Measurements from ENCODE around the gene KLB.

DNA sequence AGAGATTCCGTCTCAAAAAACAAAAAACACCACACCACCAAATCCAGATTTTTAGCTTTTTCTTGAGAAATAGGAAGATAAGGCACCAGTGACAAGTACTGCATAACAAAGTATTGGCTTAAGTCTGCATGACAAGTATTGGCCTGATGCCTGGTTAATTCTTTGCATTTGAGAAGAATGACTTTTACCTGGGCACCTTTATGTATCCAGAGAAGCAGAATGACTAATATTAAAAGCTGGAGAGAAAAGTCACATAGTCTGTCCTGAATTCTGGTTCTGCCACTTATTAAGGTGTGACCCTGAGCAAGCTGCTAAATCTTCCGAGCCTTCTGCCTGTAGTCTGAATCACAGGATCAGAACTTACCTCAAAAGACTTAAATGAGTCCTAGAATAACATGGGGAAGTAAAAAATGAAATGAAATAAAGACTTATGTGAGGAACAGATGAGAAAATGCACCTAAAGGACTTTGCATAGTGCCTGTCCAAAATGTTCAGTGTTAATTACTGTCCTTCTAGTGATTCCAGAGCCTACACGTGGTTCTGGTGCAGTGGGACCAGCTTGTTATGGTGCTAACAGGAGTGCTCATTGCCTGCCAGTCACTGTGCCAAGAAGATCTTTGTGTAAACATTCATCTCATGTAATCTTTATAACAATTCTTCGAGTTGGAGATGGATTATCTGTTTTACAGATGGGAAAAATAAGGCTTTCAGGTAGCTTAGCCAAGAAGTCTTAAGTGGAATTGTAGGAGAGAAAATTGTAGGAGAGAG, 88.9 kb downstream of the KLB start:
- TF ChIP-seq, protein P1, sequence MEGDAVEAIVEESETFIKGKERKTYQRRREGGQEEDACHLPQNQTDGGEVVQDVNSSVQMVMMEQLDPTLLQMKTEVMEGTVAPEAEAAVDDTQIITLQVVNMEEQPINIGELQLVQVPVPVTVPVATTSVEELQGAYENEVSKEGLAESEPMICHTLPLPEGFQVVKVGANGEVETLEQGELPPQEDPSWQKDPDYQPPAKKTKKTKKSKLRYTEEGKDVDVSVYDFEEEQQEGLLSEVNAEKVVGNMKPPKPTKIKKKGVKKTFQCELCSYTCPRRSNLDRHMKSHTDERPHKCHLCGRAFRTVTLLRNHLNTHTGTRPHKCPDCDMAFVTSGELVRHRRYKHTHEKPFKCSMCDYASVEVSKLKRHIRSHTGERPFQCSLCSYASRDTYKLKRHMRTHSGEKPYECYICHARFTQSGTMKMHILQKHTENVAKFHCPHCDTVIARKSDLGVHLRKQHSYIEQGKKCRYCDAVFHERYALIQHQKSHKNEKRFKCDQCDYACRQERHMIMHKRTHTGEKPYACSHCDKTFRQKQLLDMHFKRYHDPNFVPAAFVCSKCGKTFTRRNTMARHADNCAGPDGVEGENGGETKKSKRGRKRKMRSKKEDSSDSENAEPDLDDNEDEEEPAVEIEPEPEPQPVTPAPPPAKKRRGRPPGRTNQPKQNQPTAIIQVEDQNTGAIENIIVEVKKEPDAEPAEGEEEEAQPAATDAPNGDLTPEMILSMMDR (IDR thresholded peaks at IDR 0.05; ENCODE audit: low read depth, low read length, poor library complexity, severe bottlenecking), result no peak
- TF ChIP-seq EZH2phosphoT487 (IDR thresholded peaks at IDR 0.05; ENCODE audit: borderline replicate concordance, low read length), result no peak
